Astrocyte (in vitro differentiated cells and primary cell): ENCODE measurements around the gene DDX39A. TPM values are rescaled to one million over a fixed set of nuclear protein-coding genes. Genes with fewer than 3 reads are reported as not detected.

Experiments used
- DNase-seq: peaks from one replicate; pipeline ENCODE4 v3.0.0-alpha.2; 2010; ENCODE audit warnings: low read depth
- FAIRE-seq: peaks from 2 replicates; lab custom pipeline; 2011; peaks lifted over from hg19 to GRCh38; lab: Jason Lieb, UNC
- H2AFZ ChIP-seq: 2 replicates; pipeline ENCODE4 v1.6.0; 2012; ENCODE audit warnings: low read depth, low read length, inconsistent platforms
- H3K27ac ChIP-seq: 2 replicates; pipeline ENCODE4 v1.5.1; 2011; ENCODE audit warnings: low read depth, low read length, inconsistent platforms
- H3K27me3 ChIP-seq: 2 replicates; pipeline ENCODE4 v1.6.0; 2011; ENCODE audit warnings: low read length, inconsistent platforms; ENCODE audit not compliant: insufficient read depth
- H3K36me3 ChIP-seq: 2 replicates; pipeline ENCODE4 v1.5.1; 2011; ENCODE audit warnings: low read length, inconsistent platforms; ENCODE audit not compliant: insufficient read depth
- H3K4me1 ChIP-seq: 2 replicates; pipeline ENCODE4 v1.5.1; 2011; ENCODE audit warnings: low read length, inconsistent platforms; ENCODE audit not compliant: insufficient read depth
- H3K4me2 ChIP-seq: 2 replicates; pipeline ENCODE4 v1.6.0; 2012; ENCODE audit warnings: low read length, inconsistent platforms
- H3K4me3 ChIP-seq: 2 replicates; pipeline ENCODE4 v1.5.1; 2011; ENCODE audit warnings: low read depth, mild to moderate bottlenecking, low read length, inconsistent platforms; ENCODE audit not compliant: insufficient read depth
- H3K79me2 ChIP-seq: 2 replicates; pipeline ENCODE4 v1.6.0; 2012; ENCODE audit warnings: mild to moderate bottlenecking, low read length, inconsistent platforms; ENCODE audit not compliant: insufficient read depth
- H3K9ac ChIP-seq: 2 replicates; pipeline ENCODE4 v1.6.0; 2012; ENCODE audit warnings: mild to moderate bottlenecking, low read length, inconsistent platforms
- H3K9me3 ChIP-seq: 2 replicates; pipeline ENCODE4 v1.5.1; 2012; ENCODE audit warnings: low read depth, mild to moderate bottlenecking, low read length, inconsistent platforms; ENCODE audit not compliant: insufficient read depth
- H4K20me1 ChIP-seq: 2 replicates; pipeline ENCODE4 v1.6.0; 2012; ENCODE audit warnings: low read length, inconsistent platforms; ENCODE audit not compliant: insufficient read depth
- H3K27ac Mint-ChIP-seq: one replicate; pipeline ENCODE4 v1.8.0; 2021; ENCODE audit warnings: mild to moderate bottlenecking, mixed read lengths; ENCODE audit not compliant: unreplicated experiment
- H3K27me3 Mint-ChIP-seq: one replicate; pipeline ENCODE4 v1.8.0; 2021; ENCODE audit warnings: low read depth, mixed read lengths; ENCODE audit not compliant: unreplicated experiment
- H3K36me3 Mint-ChIP-seq: one replicate; pipeline ENCODE4 v1.8.0; 2021; ENCODE audit warnings: low read depth, mixed read lengths; ENCODE audit not compliant: unreplicated experiment
- H3K4me1 Mint-ChIP-seq: one replicate; pipeline ENCODE4 v1.8.0; 2021; ENCODE audit warnings: low read depth, mixed read lengths; ENCODE audit not compliant: unreplicated experiment
- H3K4me3 Mint-ChIP-seq: one replicate; pipeline ENCODE4 v1.8.0; 2021; ENCODE audit warnings: mild to moderate bottlenecking, moderate library complexity, mixed read lengths; ENCODE audit not compliant: unreplicated experiment
- H3K9me3 Mint-ChIP-seq: one replicate; pipeline ENCODE4 v1.8.0; 2021; ENCODE audit warnings: mild to moderate bottlenecking, mixed read lengths; ENCODE audit not compliant: unreplicated experiment
- CTCF ChIP-seq: IDR thresholded peaks from 2 replicates; pipeline ENCODE4 v1.5.1; 2011; ENCODE audit warnings: low read depth, mild to moderate bottlenecking, inconsistent platforms, low read length, moderate library complexity; ENCODE audit not compliant: insufficient read depth
- EZH2 ChIP-seq: IDR thresholded peaks from 2 replicates; pipeline ENCODE4 v1.6.1; 2012; ENCODE audit warnings: mild to moderate bottlenecking, low read length, inconsistent platforms; ENCODE audit not compliant: insufficient read depth
- total RNA-seq: library from RNA; stranded (reverse); gene quantifications from 2 replicates; pipeline ENCODE4 v1.2.1, GENCODE V29; 2021

Gene DDX39A
- total RNA-seq, 1 donor from 2014 or later: 54.9 TPM

- no peak overlapping the region for H3K27ac Mint-ChIP-seq
Observed at GRCh38 chr19:14443632-14444216, 24.6 kb upstream of the DDX39A start.

GRCh38 chr19:14442891-14443631 is 23.9 kb upstream of the DDX39A start:
- H3K4me2 ChIP-seq: no peak overlapping the region
- Mint-ChIP-seq H3K9me3 (no peaks in the 10 kb centered on the region), H3K4me3 (no peak overlapping the region), H3K27ac (no peak overlapping the region), H3K27me3 (no peaks in the 10 kb centered on the region), H3K36me3 (peaks cover 21% of the 10 kb centered on the region), H3K4me1 (no peaks in the 10 kb centered on the region)
- TF ChIP-seq EZH2 (no peak), CTCF (no peak)
- peaks cover 15% of the 10 kb centered on the region for H4K20me1 ChIP-seq
- no peaks in the 10 kb centered on the region for H3K9me3 ChIP-seq
- H3K36me3 ChIP-seq: peaks cover 9% of the 10 kb centered on the region
- peaks cover 17% of the 10 kb centered on the region for H3K79me2 ChIP-seq
- no peaks in the 10 kb centered on the region for H3K4me1 ChIP-seq
- H3K27me3 ChIP-seq: no peaks in the 10 kb centered on the region
- no peak overlapping the region for H2AFZ ChIP-seq
- H3K27ac ChIP-seq: no peak overlapping the region
- FAIRE-seq (no peak), DNase-seq (no peak)
- no peak overlapping the region for H3K9ac ChIP-seq
- no peak overlapping the region for H3K4me3 ChIP-seq

More at GRCh38 chr19:14443632-14444216, 24.6 kb upstream of the DDX39A start:
- Mint-ChIP-seq H3K4me1 (no peaks in the 10 kb centered on the region), H3K27me3 (no peaks in the 10 kb centered on the region), H3K36me3 (peaks cover 24% of the 10 kb centered on the region), H3K4me3 (no peak overlapping the region), H3K9me3 (no peaks in the 10 kb centered on the region)
- no peak for TF ChIP-seq EZH2
- no peak for TF ChIP-seq CTCF
- H3K27me3 ChIP-seq: no peaks in the 10 kb centered on the region
- H3K79me2 ChIP-seq: peaks cover 17% of the 10 kb centered on the region
- peaks cover 9% of the 10 kb centered on the region for H3K36me3 ChIP-seq
- no peak overlapping the region for H3K4me2 ChIP-seq
- FAIRE-seq (no peak), DNase-seq (no peak)
- no peaks in the 10 kb centered on the region for H3K4me1 ChIP-seq
- H4K20me1 ChIP-seq: peaks cover 15% of the 10 kb centered on the region
- no peak overlapping the region for H3K4me3 ChIP-seq
- H3K9ac ChIP-seq: no peak overlapping the region
- no peak overlapping the region for H3K27ac ChIP-seq
- no peak overlapping the region for H2AFZ ChIP-seq
- H3K9me3 ChIP-seq: no peaks in the 10 kb centered on the region
